ENCODE data around the gene GRWD1.

Gene GRWD1

DNA sequence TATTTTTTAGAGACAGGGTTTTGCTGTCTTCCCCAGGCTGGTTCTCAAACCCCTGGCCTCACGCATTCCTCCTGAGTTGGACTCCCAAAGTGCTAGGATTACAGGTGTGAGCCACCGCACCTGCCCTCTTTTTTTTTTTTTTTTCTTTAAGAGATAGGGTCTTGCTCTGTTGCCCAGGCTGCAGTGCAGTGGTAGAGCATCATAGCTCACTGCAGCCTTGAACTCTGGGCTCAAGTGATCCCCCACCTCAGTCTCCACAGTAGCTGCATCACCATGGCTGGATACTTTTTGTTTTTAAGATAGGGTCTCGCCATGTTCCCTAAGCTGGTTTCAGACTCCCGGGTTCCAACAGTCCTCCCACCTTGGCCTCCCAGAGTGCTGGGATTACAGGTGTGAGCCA lies 11.1 kb downstream of the GRWD1 start:
- DNase-seq (ENCODE audit: low read depth), result no peak

DNA sequence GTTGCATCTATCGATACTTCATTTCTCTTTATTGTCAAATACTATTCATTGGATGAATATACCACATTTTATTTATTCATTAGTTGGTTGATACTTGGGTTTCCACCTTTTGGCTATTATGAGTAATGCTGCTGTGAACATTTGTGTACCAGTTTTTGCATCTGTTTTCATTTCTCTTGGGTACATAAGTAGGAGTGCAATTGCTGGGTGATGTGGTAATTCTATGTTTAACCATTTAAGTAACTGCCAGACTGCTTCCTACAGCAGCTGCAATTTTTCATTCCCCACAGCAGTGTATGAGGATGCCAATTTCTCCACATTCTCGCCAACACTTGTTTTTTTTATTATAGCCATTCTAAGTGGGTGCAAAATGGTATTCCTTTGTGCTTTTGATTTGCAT lies 12.2 kb downstream of the GRWD1 start:
- no peak for DNase-seq (ENCODE audit: low read depth)

DNA sequence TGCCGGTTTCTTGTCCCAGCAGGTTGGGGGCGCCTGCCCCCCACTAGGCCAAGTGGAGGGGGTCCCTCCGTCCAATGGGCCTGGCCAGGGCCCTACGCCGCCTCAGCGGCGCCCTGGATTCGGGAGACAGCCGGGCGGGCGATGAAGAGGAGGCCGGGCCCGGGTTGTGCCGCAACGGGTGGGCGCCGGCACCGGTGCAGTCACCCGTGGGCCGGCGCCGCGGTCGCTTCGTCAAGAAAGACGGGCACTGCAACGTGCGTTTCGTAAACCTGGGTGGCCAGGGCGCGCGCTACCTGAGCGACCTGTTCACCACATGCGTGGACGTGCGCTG lies 15.8 kb downstream of the GRWD1 start:
- no peak for DNase-seq (ENCODE audit: low read depth)

DNA sequence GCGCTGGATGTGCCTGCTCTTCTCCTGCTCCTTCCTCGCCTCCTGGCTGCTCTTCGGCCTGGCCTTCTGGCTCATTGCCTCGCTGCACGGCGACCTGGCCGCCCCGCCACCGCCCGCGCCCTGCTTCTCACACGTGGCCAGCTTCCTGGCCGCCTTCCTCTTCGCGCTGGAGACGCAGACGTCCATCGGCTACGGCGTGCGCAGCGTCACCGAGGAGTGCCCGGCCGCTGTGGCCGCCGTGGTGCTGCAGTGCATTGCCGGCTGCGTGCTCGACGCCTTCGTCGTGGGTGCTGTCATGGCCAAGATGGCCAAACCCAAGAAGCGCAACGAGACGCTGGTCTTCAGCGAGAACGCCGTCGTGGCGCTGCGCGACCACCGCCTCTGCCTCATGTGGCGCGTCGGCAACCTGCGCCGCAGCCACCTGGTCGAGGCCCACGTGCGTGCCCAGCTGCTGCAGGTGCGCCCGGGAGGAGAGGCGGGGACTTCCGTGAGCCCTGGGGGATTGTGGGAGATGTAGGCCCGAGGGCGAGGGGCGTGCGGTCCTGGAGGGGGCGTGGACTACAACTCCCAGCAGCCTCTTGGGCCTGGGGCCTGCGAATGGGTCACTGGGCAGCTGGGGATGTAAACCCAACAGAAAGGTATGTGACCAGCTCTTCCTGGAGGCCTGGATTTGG lies 16.3 kb downstream of the GRWD1 start:
- DNase-seq (ENCODE audit: low read depth), result no peak

DNA sequence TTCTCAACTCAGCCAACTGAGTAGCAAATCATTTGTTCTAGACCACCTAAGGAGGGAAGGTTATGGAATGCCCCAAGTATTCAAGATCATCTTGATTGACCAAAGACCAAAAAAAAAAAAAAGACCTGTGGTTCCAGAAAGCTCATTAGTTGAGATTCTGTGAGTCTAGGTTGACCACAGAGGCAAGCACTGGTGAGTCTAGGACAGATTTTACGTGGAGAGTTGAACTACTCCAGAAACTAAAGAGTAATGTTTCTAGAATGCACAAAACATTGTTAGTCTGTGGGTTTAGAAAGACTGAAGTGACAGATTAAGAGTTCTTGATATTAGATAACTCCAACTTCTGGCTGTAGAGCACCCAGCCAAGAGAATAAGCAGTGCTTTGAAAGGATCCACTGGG lies 19.4 kb downstream of the GRWD1 start:
- no peak for DNase-seq (ENCODE audit: low read depth)

DNA sequence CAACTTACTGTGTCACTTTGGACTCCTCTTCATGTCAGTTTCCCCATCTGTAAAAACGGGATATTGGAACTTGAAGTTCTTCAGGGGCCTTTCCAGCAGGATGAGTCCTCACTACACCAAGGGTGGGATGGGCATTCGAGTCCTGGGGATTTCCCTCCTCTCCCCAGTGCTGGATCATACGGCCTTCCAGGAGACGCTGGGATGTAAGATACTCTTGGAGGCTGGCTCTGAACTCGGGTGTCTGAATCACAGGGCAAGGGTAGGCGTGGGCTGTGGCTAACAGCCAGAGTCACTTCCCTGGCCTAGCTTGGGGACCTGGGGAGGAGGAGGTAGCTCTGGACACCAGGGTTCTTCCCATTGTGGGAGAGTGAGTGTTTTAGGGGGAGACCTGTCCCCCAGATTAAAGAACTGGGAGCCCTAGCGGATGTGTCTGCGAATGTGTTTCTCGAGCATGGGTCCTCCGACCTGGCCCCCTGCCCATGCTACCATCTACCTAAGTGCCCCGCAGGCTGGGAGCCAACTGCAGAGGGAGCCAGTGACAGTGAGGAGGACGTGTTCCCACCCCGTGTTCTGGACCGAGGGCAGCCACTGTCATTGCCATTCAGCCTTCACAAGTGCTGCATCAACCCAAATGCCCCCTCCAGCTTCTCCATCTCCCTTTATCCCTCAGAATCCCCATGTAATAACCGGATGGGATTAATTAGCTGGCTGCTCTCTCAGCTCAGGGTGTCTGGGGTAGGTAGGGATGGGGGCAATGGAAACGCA lies 21.0 kb downstream of the GRWD1 start:
- DNase-seq (ENCODE audit: low read depth), result no peak

DNA sequence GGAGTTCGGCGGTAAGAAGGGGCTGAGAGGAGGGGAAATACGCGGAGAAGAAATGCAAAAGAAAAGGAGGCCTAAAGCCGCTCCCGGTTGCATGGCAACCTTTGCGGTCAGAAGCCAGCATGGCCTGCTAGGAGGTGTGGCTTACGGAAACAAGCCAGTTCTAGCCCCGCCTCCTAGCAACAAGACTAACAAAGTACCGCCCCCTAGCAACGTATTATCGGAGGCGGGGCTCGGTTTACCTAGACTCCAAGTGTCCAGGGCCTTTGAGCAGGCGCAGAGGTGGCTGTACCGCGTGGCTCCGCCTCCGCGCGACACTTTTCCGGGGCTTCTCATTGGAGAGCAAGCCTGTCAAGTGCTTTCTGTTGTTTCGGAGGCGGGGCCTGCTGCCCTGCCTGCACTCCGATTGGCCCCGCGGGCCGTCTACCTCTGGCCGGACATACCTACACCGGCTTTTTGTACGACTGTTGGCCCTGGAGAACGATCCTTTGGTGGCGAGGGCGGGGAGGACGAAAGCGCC lies 23.0 kb downstream of the GRWD1 start:
- DNase-seq (ENCODE audit: low read depth), result peak; percentile 100

DNA sequence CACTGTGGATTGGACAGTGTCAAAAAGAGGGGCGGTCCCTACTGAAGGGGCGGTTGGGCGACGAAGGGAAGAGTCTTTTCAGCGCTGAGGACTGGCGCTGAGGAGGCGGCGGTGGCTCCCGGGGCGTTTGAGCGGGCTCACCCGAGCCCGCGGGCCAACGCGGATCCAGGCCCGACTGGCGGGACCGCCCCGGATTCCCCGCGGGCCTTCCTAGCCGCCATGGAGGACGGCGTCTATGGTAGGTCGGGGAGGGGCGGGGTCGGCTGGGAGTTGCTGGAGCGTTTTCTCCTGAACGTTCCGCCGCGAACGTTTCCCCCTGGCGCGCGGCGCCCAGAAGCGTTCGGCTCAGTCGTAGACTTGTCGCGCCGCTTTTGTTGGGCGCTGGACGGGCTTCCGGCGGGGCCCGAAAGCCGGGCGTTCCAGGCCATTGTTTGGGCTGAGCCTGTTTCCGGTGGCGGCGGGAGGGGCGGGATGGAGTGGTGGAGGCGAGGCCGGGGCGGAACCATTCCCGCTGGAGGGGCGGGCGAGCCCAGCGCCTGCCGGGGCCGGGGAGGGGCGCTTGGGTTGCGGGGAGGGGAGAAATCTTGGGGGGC lies 23.6 kb downstream of the GRWD1 start, which contains the start of gene CYTH2:
Gene CYTH2, plus strand, starts transcription at position 81 of the 593 bp plus-strand sequence. Its CDS starts 139 bp downstream, at position 220.
- peak; percentile 62 for DNase-seq (ENCODE audit: low read depth)

DNA sequence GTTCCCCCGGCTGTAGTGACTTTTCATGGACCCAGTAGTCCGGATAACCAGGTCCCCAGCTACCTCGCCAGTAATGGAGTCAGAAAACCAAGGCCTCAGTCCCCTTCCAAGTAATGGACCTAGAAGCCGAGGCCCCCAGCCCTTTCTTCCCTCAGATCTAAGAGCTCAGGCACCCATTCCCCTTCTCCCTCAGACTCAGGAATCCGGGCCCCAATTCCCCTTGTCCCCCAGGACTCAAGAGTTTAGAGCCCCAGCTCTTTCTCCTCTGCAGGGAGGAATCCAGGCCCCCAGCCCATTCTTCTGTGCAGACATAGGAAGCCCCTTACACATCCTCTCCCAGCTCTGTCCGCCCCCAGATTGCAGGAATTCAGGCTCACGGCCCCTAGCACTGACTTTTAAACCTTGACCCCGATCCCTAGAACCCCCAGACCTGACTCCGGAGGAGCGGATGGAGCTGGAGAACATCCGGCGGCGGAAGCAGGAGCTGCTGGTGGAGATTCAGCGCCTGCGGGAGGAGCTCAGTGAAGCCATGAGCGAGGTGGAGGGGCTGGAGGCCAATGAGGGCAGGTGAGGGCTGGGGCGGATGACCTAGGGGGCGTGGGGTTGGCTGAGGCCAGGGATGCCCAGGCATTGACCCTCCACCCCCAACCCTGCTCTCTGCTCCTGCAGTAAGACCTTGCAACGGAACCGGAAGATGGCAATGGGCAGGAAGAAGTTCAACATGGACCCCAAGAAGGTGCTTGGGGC lies 24.3 kb downstream of the GRWD1 start:
- DNase-seq (ENCODE audit: low read depth), result no peak

DNA sequence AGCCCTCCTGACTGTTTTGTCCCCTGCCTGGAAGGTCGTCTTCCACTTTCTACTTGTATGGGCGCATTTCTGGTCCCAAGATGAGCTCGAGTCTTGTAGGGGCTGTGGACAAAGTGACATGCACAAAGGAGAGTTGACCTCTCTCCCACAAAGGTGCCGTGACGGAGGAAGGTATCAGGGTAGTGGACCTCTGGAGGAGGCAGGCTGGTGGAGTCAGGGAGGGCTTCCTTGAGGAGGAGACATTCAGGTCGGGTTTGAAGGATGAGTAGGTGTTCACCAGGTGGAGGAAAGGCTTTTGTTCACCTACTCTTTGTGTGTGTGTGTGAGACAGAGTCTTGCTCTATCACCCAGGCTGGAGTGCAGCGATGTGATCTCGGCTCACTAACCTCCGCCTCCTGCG lies 25.1 kb downstream of the GRWD1 start:
- DNase-seq (ENCODE audit: low read depth), result no peak

DNA sequence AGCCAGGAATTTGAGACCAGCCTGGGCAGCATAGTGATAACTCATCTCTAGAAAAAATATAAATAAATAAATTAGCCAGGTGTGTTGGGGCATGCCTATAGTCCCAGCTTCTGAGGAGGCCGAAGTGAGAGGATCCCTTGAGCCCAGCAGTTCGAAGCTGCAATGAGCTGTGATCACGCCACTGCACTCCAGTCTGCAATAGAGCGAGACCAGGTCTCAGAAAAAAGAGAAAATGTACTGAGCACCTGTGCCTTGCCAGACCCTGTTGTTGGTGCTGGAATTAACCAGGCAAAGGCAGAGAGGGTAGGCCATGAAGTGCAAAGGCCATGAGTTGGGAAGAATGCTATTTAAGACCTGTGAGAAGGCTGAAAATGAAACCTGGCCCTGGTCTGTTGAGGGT lies 26.1 kb downstream of the GRWD1 start:
- no peak for DNase-seq (ENCODE audit: low read depth)

DNA sequence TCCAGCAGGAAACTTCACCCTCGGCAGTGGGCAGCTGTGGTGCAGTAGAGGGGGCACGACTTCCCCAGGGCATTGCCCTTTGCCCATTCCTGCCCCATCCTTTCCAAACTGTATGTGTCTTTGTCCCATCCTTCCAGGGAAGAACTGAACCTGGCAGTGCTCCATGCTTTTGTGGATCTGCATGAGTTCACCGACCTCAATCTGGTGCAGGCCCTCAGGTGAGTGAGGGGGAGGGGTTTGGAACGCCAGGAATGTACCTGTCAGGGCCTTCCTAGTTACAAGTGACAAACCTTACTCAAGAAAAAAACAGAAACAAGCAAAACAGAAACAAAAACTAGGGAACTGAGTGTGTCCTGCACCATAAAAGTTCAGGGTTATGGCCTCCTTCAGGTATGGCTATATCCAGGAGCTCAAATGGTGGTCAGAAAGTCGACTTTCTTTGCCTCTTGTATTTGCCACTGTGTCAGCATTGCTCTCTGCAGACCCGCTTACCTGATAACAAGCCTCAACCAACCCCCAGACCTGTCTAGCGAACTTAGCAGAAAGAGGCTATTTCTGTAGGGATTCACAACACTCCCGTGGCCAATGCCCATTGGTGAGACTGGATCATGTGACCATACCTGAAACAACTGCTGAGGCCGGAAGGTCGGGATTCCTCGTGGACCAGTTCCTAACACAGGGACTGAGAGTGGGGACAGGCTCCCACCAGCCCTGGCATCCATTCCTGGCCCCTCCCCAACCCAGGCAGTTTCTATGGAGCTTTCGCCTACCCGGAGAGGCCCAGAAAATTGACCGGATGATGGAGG lies 27.6 kb downstream of the GRWD1 start:
- no peak for DNase-seq (ENCODE audit: low read depth)

DNA sequence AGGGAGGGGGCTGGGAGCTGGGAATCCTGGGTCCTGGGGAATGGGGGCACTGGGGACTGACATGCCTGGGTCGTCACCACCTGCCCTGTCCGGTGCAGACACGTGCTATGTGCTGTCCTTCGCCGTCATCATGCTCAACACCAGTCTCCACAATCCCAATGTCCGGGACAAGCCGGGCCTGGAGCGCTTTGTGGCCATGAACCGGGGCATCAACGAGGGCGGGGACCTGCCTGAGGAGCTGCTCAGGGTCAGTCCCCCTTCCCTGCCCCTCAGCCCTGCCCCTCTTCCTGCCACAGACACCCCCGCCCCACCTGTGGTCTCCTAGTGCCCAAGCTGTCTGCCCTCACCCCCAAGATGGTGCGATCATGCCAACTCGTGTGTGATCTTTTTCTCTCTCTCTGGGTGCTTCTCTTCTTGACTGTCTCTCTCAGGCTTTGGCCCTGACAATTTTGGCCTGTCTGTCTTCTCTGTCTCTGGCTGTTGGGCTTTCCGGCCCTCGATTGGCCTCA lies 28.4 kb downstream of the GRWD1 start:
- DNase-seq (ENCODE audit: low read depth), result no peak

DNA sequence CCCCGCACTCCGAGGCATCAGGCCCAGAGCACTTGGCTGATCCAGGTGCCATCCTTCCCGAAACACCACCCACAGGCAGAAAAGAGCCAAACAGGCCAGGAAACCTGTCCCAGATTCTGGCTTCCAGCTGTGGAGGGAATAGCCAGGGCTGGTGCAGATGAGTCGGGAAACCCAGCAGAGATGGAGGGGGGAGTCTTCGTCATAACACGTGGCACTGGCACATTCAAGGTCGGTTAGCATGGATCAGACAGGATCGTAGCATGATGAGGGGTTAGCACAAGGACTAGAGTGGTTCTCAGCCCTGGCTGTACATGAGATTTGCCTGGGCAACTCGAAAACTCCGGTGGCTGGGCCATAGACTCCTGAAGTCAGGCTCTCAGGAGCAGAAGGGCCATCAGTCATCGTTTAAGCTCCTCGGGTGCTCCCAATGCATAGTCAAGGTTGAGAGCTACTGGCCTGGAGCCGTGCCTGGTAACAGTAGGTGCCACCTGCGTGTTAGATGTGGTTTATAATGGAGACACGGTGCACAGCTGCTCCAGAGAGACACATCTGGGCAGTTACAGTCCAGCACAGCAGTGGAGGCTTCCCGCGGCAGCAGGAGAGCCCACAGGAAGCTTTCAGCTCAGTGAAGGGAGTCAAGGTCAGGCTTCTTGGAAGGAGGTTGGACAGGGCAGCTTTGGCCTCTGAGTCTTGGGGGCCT lies 29.7 kb downstream of the GRWD1 start:
- no peak for DNase-seq (ENCODE audit: low read depth)

DNA sequence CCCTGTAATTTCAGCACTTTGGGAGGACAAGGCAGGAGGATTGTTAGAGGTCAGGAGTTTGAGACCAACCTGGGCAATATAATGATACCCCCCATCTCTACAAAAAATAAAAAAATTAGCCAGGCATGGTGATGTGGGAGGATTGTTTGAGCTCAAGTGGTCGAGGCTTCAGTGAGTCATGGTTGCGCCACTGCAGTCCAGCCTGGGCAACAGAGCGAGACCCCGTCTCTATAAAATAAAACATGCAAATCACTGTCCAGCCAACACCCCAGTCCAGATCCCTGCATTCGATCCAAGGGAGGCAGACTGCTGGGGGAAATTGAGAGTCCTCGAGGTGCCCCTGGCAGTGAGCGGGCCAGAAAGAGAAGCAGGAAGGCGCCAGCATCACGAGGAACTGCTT lies 30.4 kb downstream of the GRWD1 start:
- DNase-seq (ENCODE audit: low read depth), result no peak

DNA sequence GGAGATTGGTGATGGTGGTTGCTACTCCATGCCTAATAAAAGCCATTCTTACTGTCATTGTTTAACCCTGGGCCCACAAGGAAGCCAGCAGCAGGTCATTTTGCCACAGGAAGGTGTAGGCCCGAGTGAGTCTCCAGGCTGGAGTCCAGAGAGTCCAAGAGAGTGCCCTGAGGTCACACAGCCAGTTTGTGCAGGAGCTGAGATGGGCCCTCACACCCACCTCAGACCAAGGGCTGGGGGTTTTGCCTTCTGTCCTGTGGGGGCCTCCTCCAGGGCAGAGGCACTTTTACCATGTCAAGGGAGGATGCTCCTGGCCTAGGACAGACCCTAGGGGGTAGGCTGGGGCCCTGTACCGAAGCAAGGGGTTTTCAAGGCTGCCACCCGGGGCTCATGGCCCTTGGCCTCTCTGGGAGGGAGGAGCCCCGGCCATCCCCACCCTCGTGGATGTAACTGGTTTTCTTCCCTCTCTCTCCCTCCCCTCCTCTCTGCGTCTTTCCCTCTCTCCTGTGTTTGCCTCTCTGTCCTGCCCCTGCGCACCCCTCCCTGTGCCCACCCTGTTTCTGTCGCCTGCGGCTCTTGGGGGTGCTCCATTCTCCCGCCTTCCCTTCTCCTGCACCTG lies 31.4 kb downstream of the GRWD1 start:
- no peak for DNase-seq (ENCODE audit: low read depth)

DNA sequence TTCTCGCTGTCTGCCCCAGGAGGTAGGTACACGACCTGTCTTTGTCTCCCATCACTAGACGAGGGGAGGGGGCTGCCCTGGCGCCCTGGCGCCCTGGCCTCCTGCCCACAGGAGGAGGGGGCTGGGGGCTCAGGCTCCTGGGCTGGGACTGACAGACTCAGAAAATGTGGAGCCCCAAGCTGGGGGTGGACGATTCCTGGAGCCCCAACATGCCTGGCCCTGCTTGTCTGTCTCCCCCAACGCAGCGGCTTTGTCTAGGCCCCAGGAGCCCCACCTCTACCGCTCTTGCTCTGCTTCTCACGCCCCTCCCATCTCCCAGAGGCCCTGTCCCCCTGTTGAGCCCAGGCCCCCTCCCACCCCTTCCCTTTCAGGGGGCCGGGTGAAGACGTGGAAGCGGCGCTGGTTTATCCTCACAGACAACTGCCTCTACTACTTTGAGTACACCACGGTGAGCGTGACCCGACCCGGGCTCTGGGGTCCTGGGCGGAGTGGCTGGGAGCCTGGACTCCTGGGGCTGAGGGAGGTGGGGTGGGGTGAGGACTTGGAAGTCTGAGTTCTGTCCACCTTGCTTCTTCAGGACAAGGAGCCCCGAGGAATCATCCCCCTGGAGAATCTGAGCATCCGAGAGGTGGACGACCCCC lies 32.0 kb downstream of the GRWD1 start:
- DNase-seq (ENCODE audit: low read depth), result no peak

DNA sequence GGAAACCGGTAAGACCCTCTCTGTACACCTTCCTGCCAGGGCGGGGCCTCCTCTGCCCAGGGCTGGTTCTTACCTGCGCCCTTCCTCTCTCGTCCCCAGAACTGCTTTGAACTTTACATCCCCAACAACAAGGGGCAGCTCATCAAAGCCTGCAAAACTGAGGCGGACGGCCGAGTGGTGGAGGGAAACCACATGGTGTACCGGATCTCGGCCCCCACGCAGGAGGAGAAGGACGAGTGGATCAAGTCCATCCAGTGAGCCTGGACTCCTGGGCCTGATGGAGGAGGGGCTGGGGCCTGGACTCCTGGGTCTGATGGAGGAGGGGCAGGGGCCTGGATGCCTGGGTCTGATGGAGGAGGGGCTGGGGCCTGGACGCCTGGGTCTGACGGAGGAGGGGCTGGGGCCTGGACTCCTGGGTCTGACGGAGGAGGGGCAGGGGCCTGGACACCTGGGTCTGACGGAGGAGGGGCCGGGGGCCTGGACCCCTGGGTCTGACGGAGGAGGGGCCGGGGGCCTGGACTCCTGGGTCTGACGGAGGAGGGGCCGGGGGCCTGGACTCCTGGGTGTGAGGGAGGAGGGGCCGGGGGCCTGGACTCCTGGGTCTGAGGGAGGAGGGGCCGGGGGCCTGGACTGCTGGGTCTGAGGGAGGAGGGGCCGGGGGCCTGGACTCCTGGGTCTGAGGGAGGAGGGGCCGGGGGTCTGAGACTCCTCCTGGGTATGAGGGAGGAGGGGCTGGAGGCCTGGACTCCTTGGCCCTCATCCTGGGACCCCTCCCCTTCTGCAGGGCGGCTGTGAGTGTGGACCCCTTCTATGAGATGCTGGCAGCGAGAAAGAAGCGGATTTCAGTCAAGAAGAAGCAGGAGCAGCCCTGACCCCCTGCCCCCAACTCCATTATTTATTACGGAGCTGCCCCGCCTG lies 32.8 kb downstream of the GRWD1 start:
- DNase-seq (ENCODE audit: low read depth), result no peak

DNA sequence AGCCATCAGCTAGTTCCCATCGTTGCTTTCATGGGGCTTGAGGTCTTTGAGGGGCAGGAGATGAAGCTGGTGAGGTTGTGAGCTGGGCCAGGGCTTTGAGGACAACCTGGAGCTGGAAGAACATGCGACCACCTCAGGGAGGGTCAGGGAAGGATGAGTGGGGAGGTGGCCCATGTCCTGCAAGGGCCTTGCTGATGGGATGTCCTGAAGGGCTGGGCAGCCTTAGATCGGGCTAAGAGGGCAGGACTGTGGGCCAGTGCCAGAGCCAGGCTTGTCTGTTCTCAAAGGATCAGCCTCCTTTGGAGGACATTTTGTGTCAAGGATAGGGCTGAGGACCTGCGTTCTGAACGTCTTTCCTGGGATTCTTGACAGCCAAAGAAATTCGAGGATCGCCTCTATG lies 33.9 kb downstream of the GRWD1 start:
- DNase-seq (ENCODE audit: low read depth), result no peak

Data from GM04504 (cell line).